Activated CD4-positive, alpha-beta memory T cell treated with anti-CD3 and anti-CD28 coated beads for 36 hours (primary cell): Measurements from ENCODE around the gene CTDSP2. TPM values are rescaled to one million over a fixed set of nuclear protein-coding genes. Genes with fewer than 3 reads are reported as not detected.
"Not testable (repeated sequence)": the region's sequence is repeated elsewhere in the genome, so short reads cannot be mapped to it uniquely, and the experiment has no call there.

Experiments
- CTCF ChIA-PET: fragments of 350-600 bp; sonication (Branson Sonifier 250); formaldehyde crosslinking; loops from one replicate; lab custom pipeline; 2021; ENCODE audit warnings: antibody characterized with exemption, inconsistent platforms; lab: Charles Lee
- POLR2A ChIA-PET: fragments of 350-600 bp; sonication (Branson Sonifier 250); formaldehyde crosslinking; loops from one replicate; lab custom pipeline; 2021; ENCODE audit warnings: antibody characterized with exemption; lab: Charles Lee
- DNase-seq: peaks from one replicate; pipeline ENCODE4 v3.0.0-alpha.2; 2020
- H3K27ac Mint-ChIP-seq: one replicate; pipeline ENCODE4 v1.8.0; 2021; ENCODE audit warnings: mixed read lengths
- H3K27me3 Mint-ChIP-seq: one replicate; pipeline ENCODE4 v1.8.0; 2021; ENCODE audit warnings: mixed read lengths
- H3K36me3 Mint-ChIP-seq: one replicate; pipeline ENCODE4 v1.8.0; 2021; ENCODE audit warnings: mixed read lengths
- H3K4me1 Mint-ChIP-seq: one replicate; pipeline ENCODE4 v1.8.0; 2021; ENCODE audit warnings: low read depth, mixed read lengths
- H3K4me3 Mint-ChIP-seq: one replicate; pipeline ENCODE4 v1.8.0; 2021; ENCODE audit warnings: mild to moderate bottlenecking, mixed read lengths
- H3K9me3 Mint-ChIP-seq: one replicate; pipeline ENCODE4 v1.8.0; 2021; ENCODE audit warnings: mixed read lengths
- intact Hi-C: fragments of 100-400 bp; cut with micrococcal nuclease; formaldehyde crosslinking; loops from one replicate; pipeline ENCODE4 v1.15.1; 2023
- total RNA-seq, 2 experiments: library from RNA; stranded (reverse); gene quantifications; one replicate each; pipeline ENCODE4 v1.2.3, GENCODE V29; 2021

Gene CTDSP2
- total RNA-seq, 2 experiments from 2014 or later = 100 to 101 TPM

GRCh38 chr12:57850854-57851430 lies 4.4 kb upstream of the CTDSP2 start:
- Mint-ChIP-seq H3K27me3 (peaks cover 13% of the 10 kb centered on the region), H3K27ac (no peak overlapping the region), H3K4me3 (no peak overlapping the region), H3K9me3 (no peaks in the 10 kb centered on the region), H3K4me1 (peaks cover 9% of the 10 kb centered on the region), H3K36me3 (no peaks in the 10 kb centered on the region)
- CTCF ChIA-PET = interaction anchor here (0.8 to 1.5 kb wide), 3 partner anchors 12 to 47 kb away, joined by 3 to 4 read pairs (median 3); no protein-coding TSS in a partner anchor
- POLR2A ChIA-PET = no interaction called here
- DNase-seq = no peak
- intact Hi-C loops = no loop called here

- CTCF ChIA-PET, DNase-seq, H3K36me3 Mint-ChIP-seq, POLR2A ChIA-PET, H3K27ac Mint-ChIP-seq, H3K9me3 Mint-ChIP-seq, H3K4me1 Mint-ChIP-seq, H3K4me3 Mint-ChIP-seq, intact Hi-C loops: not testable (repeated sequence)
- peaks cover 13% of the 10 kb centered on the region for H3K27me3 Mint-ChIP-seq
Measured at GRCh38 chr12:57849447-57849846, 2.9 kb upstream of the CTDSP2 start.

GRCh38 chr12:57849035-57849434 lies 2.5 kb upstream of the CTDSP2 start:
- POLR2A ChIA-PET = no interaction called here

GRCh38 chr12:57848208-57848607 lies 1.7 kb upstream of the CTDSP2 start:
- H3K9me3 Mint-ChIP-seq = no peaks in the 10 kb centered on the region
- peaks cover 3% of the 10 kb centered on the region for H3K36me3 Mint-ChIP-seq
- intact Hi-C loops = no loop called here
- no peak for DNase-seq
- peaks cover 13% of the 10 kb centered on the region for H3K27me3 Mint-ChIP-seq
- H3K4me1 Mint-ChIP-seq = peaks cover 22% of the 10 kb centered on the region
- ChIA-PET POLR2A (interaction anchor here (1.1 to 1.3 kb wide), 2 partner anchors 10 to 65 kb away, joined by 3 read pairs; partner anchors contain the start of gene TSFM), CTCF (interaction anchor here (3.4 to 3.7 kb wide), 2 partner anchors 15 to 56 kb away, joined by 22 to 26 read pairs; no protein-coding TSS in a partner anchor)
- peak overlapping the region; percentile 41 for H3K4me3 Mint-ChIP-seq
- no peak overlapping the region for H3K27ac Mint-ChIP-seq

More at GRCh38 chr12:57849035-57849434, 2.5 kb upstream of the CTDSP2 start:
- CTCF ChIA-PET = interaction anchor here (3.7 kb wide), 1 partner anchor 16 kb away, joined by 22 read pairs; no protein-coding TSS in a partner anchor
- Mint-ChIP-seq H3K9me3 (no peaks in the 10 kb centered on the region), H3K27ac (no peak overlapping the region), H3K36me3 (peaks cover 3% of the 10 kb centered on the region), H3K27me3 (peaks cover 13% of the 10 kb centered on the region), H3K4me1 (peaks cover 14% of the 10 kb centered on the region), H3K4me3 (no peak overlapping the region)
- intact Hi-C loops = no loop called here
- no peak for DNase-seq

GRCh38 chr12:57846285-57846576 lies 298 bp downstream of the CTDSP2 start:
- Mint-ChIP-seq H3K4me1 (peaks cover 42% of the 10 kb centered on the region), H3K27ac (peak overlapping the region; percentile 78), H3K27me3 (peaks cover 2% of the 10 kb centered on the region), H3K4me3 (peak overlapping the region; percentile 82), H3K9me3 (no peaks in the 10 kb centered on the region), H3K36me3 (peaks cover 3% of the 10 kb centered on the region)
- CTCF ChIA-PET = interaction anchor here (0.6 to 3.7 kb wide), 9 partner anchors 9 to 232 kb away, joined by 3 to 26 read pairs (median 4); no protein-coding TSS in a partner anchor
- POLR2A ChIA-PET = interaction anchor here (0.6 to 3.5 kb wide), 7 partner anchors 10 to 95 kb away, joined by 3 to 22 read pairs (median 8); partner anchors contain the start of genes ATP23 and TSFM
- intact Hi-C loops = loop anchor here (1.0 to 2.0 kb wide), 7 partner anchors 8 to 94 kb away; partner anchors contain the start of genes CDK4, EEF1AKMT3, METTL1 and TSFM
- DNase-seq = no peak

- peaks cover 3% of the 10 kb centered on the region for H3K36me3 Mint-ChIP-seq
- H3K4me3 Mint-ChIP-seq = peak overlapping the region; percentile 82
- intact Hi-C loops = loop anchor here (1.0 to 2.0 kb wide), 7 partner anchors 7 to 93 kb away; partner anchors contain the start of genes CDK4, EEF1AKMT3, METTL1 and TSFM
- DNase-seq = peak; percentile 76
- peak overlapping the region; percentile 78 for H3K27ac Mint-ChIP-seq
- peaks cover 46% of the 10 kb centered on the region for H3K4me1 Mint-ChIP-seq
- H3K9me3 Mint-ChIP-seq = no peaks in the 10 kb centered on the region
- no peaks in the 10 kb centered on the region for H3K27me3 Mint-ChIP-seq
- POLR2A ChIA-PET = interaction anchor here (0.6 to 3.5 kb wide), 9 partner anchors 8 to 96 kb away, joined by 3 to 22 read pairs (median 5); partner anchors contain the start of genes ATP23 and TSFM
- CTCF ChIA-PET = interaction anchor here (0.7 to 3.7 kb wide), 13 partner anchors 8 to 232 kb away, joined by 3 to 32 read pairs (median 4); partner anchors contain the start of gene TSFM
Measured at GRCh38 chr12:57845478-57846284, 848 bp downstream of the CTDSP2 start.

GRCh38 chr12:57844709-57845477 lies 1.6 kb downstream of the CTDSP2 start:
- Mint-ChIP-seq H3K27ac (peak overlapping the region; percentile 78), H3K27me3 (no peaks in the 10 kb centered on the region), H3K36me3 (peaks cover 3% of the 10 kb centered on the region), H3K4me3 (peak overlapping the region; percentile 82), H3K4me1 (peaks cover 54% of the 10 kb centered on the region), H3K9me3 (no peaks in the 10 kb centered on the region)
- CTCF ChIA-PET = interaction anchor here (0.6 to 3.3 kb wide), 10 partner anchors 9 to 88 kb away, joined by 3 to 32 read pairs (median 4); partner anchors contain the start of gene TSFM
- DNase-seq = peak; percentile 69
- intact Hi-C loops = no loop called here
- POLR2A ChIA-PET = interaction anchor here (1.1 to 3.5 kb wide), 8 partner anchors 8 to 96 kb away, joined by 3 to 22 read pairs (median 6); partner anchors contain the start of genes ATP23, AVIL and TSFM

GRCh38 chr12:57842342-57843294 lies 3.9 kb downstream of the CTDSP2 start:
- Mint-ChIP-seq H3K27me3 (no peaks in the 10 kb centered on the region), H3K9me3 (no peaks in the 10 kb centered on the region), H3K36me3 (peaks cover 3% of the 10 kb centered on the region), H3K4me1 (peaks cover 71% of the 10 kb centered on the region), H3K4me3 (peak overlapping the region; percentile 63), H3K27ac (peak overlapping the region; percentile 86)
- POLR2A ChIA-PET = interaction anchor here (0.9 to 1.5 kb wide), 4 partner anchors 10 to 70 kb away, joined by 3 to 5 read pairs (median 4); partner anchors contain the start of genes EEF1AKMT3 and METTL1
- intact Hi-C loops = no loop called here
- DNase-seq = peak; percentile 68
- CTCF ChIA-PET = interaction anchor here (0.9 to 3.3 kb wide), 10 partner anchors 7 to 86 kb away, joined by 3 to 32 read pairs (median 4); partner anchors contain the start of gene TSFM

- ChIA-PET CTCF (interaction anchor here (1.0 to 3.1 kb wide), 3 partner anchors 9 to 63 kb away, joined by 4 to 20 read pairs (median 6); no protein-coding TSS in a partner anchor), POLR2A (interaction anchor here (1.0 kb wide), 1 partner anchor 23 kb away, joined by 3 read pairs; no protein-coding TSS in a partner anchor)
- peak overlapping the region; percentile 42 for H3K27ac Mint-ChIP-seq
- no peak for DNase-seq
- H3K27me3 Mint-ChIP-seq = no peaks in the 10 kb centered on the region
- H3K36me3 Mint-ChIP-seq = peaks cover 3% of the 10 kb centered on the region
- peaks cover 78% of the 10 kb centered on the region for H3K4me1 Mint-ChIP-seq
- intact Hi-C loops = no loop called here
- no peak overlapping the region for H3K4me3 Mint-ChIP-seq
- no peaks in the 10 kb centered on the region for H3K9me3 Mint-ChIP-seq
Measured at GRCh38 chr12:57841445-57841844, 5.1 kb downstream of the CTDSP2 start.

- no peak overlapping the region for H3K4me3 Mint-ChIP-seq
- no peaks in the 10 kb centered on the region for H3K9me3 Mint-ChIP-seq
- ChIA-PET CTCF (interaction anchor here (0.7 to 3.1 kb wide), 4 partner anchors 8 to 1572 kb away, joined by 3 to 20 read pairs (median 4); no protein-coding TSS in a partner anchor), POLR2A (interaction anchor here (1.0 kb wide), 1 partner anchor 24 kb away, joined by 3 read pairs; no protein-coding TSS in a partner anchor)
- intact Hi-C loops = no loop called here
- peaks cover 3% of the 10 kb centered on the region for H3K36me3 Mint-ChIP-seq
- H3K4me1 Mint-ChIP-seq = peaks cover 85% of the 10 kb centered on the region
- peak overlapping the region; percentile 42 for H3K27ac Mint-ChIP-seq
- H3K27me3 Mint-ChIP-seq = no peaks in the 10 kb centered on the region
- DNase-seq = no peak
Measured at GRCh38 chr12:57840726-57841125, 5.8 kb downstream of the CTDSP2 start.
